ENCODE data around the gene SLC3A2. TPM values are rescaled to one million over a fixed set of nuclear protein-coding genes. Genes with fewer than 3 reads are reported as not detected.
A peak's percentile ranks its signal among the peaks of the same experiment; 100 is the strongest.

The SLC3A2 gene
- total RNA-seq, 1 donor from 2014 or later: 147 TPM

DNA sequence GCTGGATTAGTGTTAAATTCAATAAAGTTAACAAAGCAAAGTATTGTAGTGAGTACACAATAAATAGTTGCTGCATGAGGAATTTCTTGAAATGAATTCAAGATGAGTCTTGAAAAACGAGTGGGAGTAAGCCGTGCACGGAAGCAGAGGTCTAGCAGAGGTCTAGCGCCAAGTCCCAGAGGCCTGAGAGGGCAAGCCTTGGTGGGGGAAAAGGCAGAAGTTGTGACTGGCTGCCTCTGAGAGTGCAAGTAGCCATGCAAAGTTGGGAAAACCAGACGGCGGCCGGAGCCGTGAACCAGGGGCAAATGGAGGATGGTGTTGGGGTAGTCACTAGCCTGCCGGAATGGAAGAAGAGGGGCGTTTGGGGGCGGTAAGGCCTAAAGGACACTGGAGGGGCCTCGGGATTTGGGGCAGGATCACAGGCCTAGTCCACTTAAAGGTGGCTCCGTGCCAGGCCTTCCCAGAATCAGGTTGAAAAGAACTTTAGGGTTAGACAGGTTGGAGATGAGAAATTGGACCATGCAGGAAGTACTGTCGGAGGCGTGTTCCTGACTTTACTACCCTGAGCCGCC is 379 bp upstream of the SLC3A2 start:
- Mint-ChIP-seq H3K4me1 (ENCODE audit: unreplicated experiment) (peaks cover 52% of the 10 kb centered on the region), H3K36me3 (ENCODE audit: low read depth, unreplicated experiment) (peaks cover 42% of the 10 kb centered on the region), H3K27ac (ENCODE audit: unreplicated experiment) (peak overlapping the region; percentile 99), H3K4me3 (ENCODE audit: unreplicated experiment) (peak overlapping the region; percentile 100), H3K9me3 (ENCODE audit: unreplicated experiment) (no peaks in the 10 kb centered on the region), H3K27me3 (ENCODE audit: unreplicated experiment) (peaks cover 16% of the 10 kb centered on the region)
- TF ChIP-seq, protein P1, sequence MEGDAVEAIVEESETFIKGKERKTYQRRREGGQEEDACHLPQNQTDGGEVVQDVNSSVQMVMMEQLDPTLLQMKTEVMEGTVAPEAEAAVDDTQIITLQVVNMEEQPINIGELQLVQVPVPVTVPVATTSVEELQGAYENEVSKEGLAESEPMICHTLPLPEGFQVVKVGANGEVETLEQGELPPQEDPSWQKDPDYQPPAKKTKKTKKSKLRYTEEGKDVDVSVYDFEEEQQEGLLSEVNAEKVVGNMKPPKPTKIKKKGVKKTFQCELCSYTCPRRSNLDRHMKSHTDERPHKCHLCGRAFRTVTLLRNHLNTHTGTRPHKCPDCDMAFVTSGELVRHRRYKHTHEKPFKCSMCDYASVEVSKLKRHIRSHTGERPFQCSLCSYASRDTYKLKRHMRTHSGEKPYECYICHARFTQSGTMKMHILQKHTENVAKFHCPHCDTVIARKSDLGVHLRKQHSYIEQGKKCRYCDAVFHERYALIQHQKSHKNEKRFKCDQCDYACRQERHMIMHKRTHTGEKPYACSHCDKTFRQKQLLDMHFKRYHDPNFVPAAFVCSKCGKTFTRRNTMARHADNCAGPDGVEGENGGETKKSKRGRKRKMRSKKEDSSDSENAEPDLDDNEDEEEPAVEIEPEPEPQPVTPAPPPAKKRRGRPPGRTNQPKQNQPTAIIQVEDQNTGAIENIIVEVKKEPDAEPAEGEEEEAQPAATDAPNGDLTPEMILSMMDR (IDR thresholded peaks at IDR 0.05; ENCODE audit: unreplicated experiment): no peak
- peak; percentile 19 for DNase-seq (ENCODE audit: low spot score)

DNA sequence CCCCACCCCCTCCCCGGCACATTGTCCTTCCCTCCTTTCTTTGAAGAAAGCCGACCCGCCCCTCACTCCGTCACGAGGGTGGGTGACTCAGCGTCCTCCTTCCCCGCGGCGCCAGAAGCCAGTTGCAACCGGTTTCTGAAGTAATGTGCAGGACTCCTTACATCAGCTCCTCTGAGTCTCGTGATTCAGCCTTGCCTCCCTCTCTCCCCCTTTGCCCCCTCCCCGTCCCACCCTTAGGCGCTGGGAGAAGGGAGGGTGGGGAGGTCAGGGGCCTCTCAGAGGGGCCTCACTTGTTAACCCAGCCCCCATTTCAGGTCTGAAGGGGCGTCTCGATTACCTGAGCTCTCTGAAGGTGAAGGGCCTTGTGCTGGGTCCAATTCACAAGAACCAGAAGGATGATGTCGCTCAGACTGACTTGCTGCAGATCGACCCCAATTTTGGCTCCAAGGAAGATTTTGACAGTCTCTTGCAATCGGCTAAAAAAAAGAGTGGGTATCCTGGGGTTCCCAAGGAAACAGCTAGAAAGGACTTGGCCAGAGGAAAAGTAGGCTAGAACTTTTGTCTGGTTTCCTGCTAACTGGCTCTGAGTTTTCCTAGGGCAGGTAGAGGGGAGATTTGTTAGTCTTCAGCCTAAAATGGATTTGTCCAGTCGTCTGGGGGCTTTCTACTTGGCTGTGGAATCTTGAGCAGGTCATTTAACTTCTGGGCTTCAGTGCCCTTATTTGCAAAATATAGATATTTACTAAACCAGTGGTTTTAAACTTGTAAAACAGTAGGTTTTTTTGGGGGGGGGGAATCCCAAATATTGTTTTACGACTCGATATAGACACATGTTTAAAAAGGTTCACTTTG is 1.1 kb downstream of the SLC3A2 start:
- Mint-ChIP-seq H3K4me1 (ENCODE audit: unreplicated experiment) (peaks cover 58% of the 10 kb centered on the region), H3K36me3 (ENCODE audit: low read depth, unreplicated experiment) (peaks cover 47% of the 10 kb centered on the region)
- DNase-seq (ENCODE audit: low spot score): peak; percentile 81

DNA sequence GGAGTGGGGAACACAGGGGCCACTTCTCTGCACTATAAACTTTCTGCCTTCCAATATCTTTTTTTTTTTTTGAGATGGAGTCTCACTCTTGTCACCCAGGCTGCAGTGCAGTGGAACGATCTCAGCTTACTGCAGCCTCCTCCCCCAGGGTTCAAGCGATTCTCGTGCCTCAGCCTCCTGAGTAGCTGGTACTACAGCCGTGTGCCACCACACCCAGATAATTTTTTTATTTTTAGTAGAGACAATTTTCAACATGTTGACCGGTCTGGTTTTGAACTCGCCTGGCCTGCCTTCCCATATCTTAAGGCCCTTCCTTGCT is 1.7 kb downstream of the SLC3A2 start:
- H3K4me1 Mint-ChIP-seq (ENCODE audit: unreplicated experiment): peaks cover 53% of the 10 kb centered on the region
- no peaks in the 10 kb centered on the region for H3K9me3 Mint-ChIP-seq (ENCODE audit: unreplicated experiment)
- peaks cover 51% of the 10 kb centered on the region for H3K36me3 Mint-ChIP-seq (ENCODE audit: low read depth, unreplicated experiment)

More for the DNA sequence above, 1.1 kb downstream of the SLC3A2 start:
- TF ChIP-seq, protein P1 (IDR thresholded peaks at IDR 0.05; ENCODE audit: unreplicated experiment): no peak
- H3K4me3 Mint-ChIP-seq (ENCODE audit: unreplicated experiment): peak overlapping the region; percentile 100
- H3K27ac Mint-ChIP-seq (ENCODE audit: unreplicated experiment): peak overlapping the region; percentile 99
- peaks cover 16% of the 10 kb centered on the region for H3K27me3 Mint-ChIP-seq (ENCODE audit: unreplicated experiment)
- no peaks in the 10 kb centered on the region for H3K9me3 Mint-ChIP-seq (ENCODE audit: unreplicated experiment)

DNA sequence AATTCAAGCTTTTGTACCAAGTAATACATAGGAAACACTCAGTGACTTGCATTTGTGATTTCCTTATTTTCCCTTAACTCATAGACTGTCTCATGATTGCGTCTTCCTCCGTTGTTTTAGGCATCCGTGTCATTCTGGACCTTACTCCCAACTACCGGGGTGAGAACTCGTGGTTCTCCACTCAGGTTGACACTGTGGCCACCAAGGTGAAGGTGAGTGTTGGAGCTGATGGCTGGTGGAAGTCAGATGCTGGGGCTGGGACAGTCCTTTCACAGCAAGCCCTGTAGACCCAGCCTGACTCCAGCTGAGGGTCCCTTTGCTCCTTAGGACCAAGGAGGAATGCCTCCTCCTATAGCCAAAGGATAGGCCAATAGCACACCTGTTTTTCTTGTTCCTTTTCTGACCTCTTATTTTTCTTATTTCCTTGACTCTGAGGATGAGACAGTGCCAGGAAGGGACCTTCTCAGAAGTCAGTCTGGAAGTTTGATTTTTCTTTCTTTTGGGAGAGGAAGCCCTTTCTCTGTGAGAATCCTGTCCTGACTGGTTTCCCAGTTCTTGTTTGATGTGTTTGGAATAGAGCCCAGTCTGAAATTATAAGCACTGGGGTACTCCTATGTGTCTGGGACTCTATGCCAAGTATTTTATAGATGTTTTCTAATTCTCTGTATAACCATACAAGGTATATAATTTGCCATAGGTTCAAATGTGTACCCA is 2.2 kb downstream of the SLC3A2 start:
- H3K9me3 Mint-ChIP-seq (ENCODE audit: unreplicated experiment): no peaks in the 10 kb centered on the region
- H3K4me3 Mint-ChIP-seq (ENCODE audit: unreplicated experiment): peak overlapping the region; percentile 100
- TF ChIP-seq, protein P1 (IDR thresholded peaks at IDR 0.05; ENCODE audit: unreplicated experiment): no peak
- peaks cover 54% of the 10 kb centered on the region for H3K36me3 Mint-ChIP-seq (ENCODE audit: low read depth, unreplicated experiment)
- peak overlapping the region; percentile 99 for H3K27ac Mint-ChIP-seq (ENCODE audit: unreplicated experiment)
- DNase-seq (ENCODE audit: low spot score): no peak
- H3K4me1 Mint-ChIP-seq (ENCODE audit: unreplicated experiment): peaks cover 52% of the 10 kb centered on the region
- peaks cover 13% of the 10 kb centered on the region for H3K27me3 Mint-ChIP-seq (ENCODE audit: unreplicated experiment)

More for the DNA sequence above, 1.7 kb downstream of the SLC3A2 start:
- H3K27ac Mint-ChIP-seq (ENCODE audit: unreplicated experiment): peak overlapping the region; percentile 99
- peak overlapping the region; percentile 100 for H3K4me3 Mint-ChIP-seq (ENCODE audit: unreplicated experiment)
- no peak for DNase-seq (ENCODE audit: low spot score)
- TF ChIP-seq, protein P1 (IDR thresholded peaks at IDR 0.05; ENCODE audit: unreplicated experiment): no peak
- peaks cover 16% of the 10 kb centered on the region for H3K27me3 Mint-ChIP-seq (ENCODE audit: unreplicated experiment)

Data from endothelial cell (in vitro differentiated cells).